ENCODE measurements around the gene SPAAR. TPM values are rescaled to one million over a fixed set of nuclear protein-coding genes. Genes with fewer than 3 reads are reported as not detected.
"Not testable (repeated sequence)": the region's sequence is repeated elsewhere in the genome, so short reads cannot be mapped to it uniquely, and the experiment has no call there.

Gene SPAAR
- polyA plus RNA-seq, 2 of the 4 experiments (the other 2 are of a cell fraction), result not detected

- TF ChIP-seq ELK1 (IDR thresholded peaks at IDR 0.05; ENCODE audit: low read depth, low read length) (no peak), CHD4 (IDR thresholded peaks at IDR 0.05; ENCODE audit: borderline replicate concordance) (no peak), CEBPB (IDR thresholded peaks at IDR 0.05) (no peak), HMGXB4 (CRISPR knock-in tag; IDR thresholded peaks at IDR 0.05; ENCODE audit: borderline replicate concordance) (no peak), ATOH8 (CRISPR knock-in tag; IDR thresholded peaks at IDR 0.05; ENCODE audit: low read depth) (no peak), RNF2 (IDR thresholded peaks at IDR 0.05; ENCODE audit: borderline replicate concordance, low read depth) (no peak), JUNB (IDR thresholded peaks at IDR 0.05) (no peak), TP53 (CRISPR knock-in tag; IDR thresholded peaks at IDR 0.05) (no peak), KDM5A (IDR thresholded peaks at IDR 0.05) (no peak), REST (IDR thresholded peaks at IDR 0.05) (no peak), MYC (IDR thresholded peaks at IDR 0.05; ENCODE audit: borderline replicate concordance, low read length) (no peak), FOSL2 (IDR thresholded peaks at IDR 0.05) (no peak), FOSL2 (CRISPR knock-in tag; IDR thresholded peaks at IDR 0.05) (no peak), ZFP36 (IDR thresholded peaks at IDR 0.05; ENCODE audit: borderline replicate concordance, partially characterized antibody) (no peak), HOXB13 (CRISPR knock-in tag; IDR thresholded peaks at IDR 0.05; ENCODE audit: low read depth) (no peak), KDM1A (IDR thresholded peaks at IDR 0.05; ENCODE audit: low read depth) (no peak), CBX8 (IDR thresholded peaks at IDR 0.05) (no peak), RAD21 (conservative IDR thresholded peaks at IDR 0.05 in 1 of 2, IDR thresholded peaks at IDR 0.05 in 1 of 2) (no peak)
- ATAC-seq (no peak), FAIRE-seq (no peak), DNase-seq (ENCODE audit: low read depth in 1 of 2, low spot score in 1 of 2) (no peak)
- H3K4me3 ChIP-seq, result no peak overlapping the region
- ChIA-PET POLR2A (interaction anchor here (0.5 to 0.6 kb wide), 2 partner anchors 41 to 201 kb away, joined by 3 read pairs; partner anchors contain the start of gene TLN1), CTCF (interaction anchor here (0.6 to 2.0 kb wide), 5 partner anchors 8 to 234 kb away, joined by 3 to 15 read pairs (median 4); no protein-coding TSS in a partner anchor)
- H3K9me3 ChIP-seq, result no peaks in the 10 kb centered on the region
- no peak overlapping the region for H3K4me2 ChIP-seq
- WGBS (ENCODE audit: missing lambda C conversion rate), result 93% methylated on average over 3 of the region's 3 CpGs
- H3K4me1 ChIP-seq, result no peaks in the 10 kb centered on the region
- H3K27ac ChIP-seq, result no peak overlapping the region
Observed at GRCh38 chr9:35932735-35933134, 23.4 kb downstream of the SPAAR start.

GRCh38 chr9:35933550-35934067 lies 24.3 kb downstream of the SPAAR start:
- TF ChIP-seq POLR2AphosphoS2 (conservative IDR thresholded peaks at IDR 0.05; ENCODE audit: low read length) (no peak), HDAC2 (IDR thresholded peaks at IDR 0.05) (no peak), TFCP2L1 (CRISPR knock-in tag; IDR thresholded peaks at IDR 0.05) (no peak), FOXS1 (CRISPR knock-in tag; IDR thresholded peaks at IDR 0.05) (no peak), CEBPB (IDR thresholded peaks at IDR 0.05) (no peak), BHLHE40 (IDR thresholded peaks at IDR 0.05; ENCODE audit: low read depth, low read length) (no peak), JUNB (IDR thresholded peaks at IDR 0.05) (no peak), FOSL2 (IDR thresholded peaks at IDR 0.05) (no peak), FOSL2 (CRISPR knock-in tag; IDR thresholded peaks at IDR 0.05) (no peak), TP53 (CRISPR knock-in tag; IDR thresholded peaks at IDR 0.05) (no peak), RAD21 (conservative IDR thresholded peaks at IDR 0.05 in 1 of 2, IDR thresholded peaks at IDR 0.05 in 1 of 2) (no peak), RARB (CRISPR knock-in tag; IDR thresholded peaks at IDR 0.05) (no peak), MAX (IDR thresholded peaks at IDR 0.05) (no peak), ZC3H11A (IDR thresholded peaks at IDR 0.05) (no peak)
- H3K4me3 ChIP-seq, result no peak overlapping the region
- no peaks in the 10 kb centered on the region for H3K4me1 ChIP-seq
- H3K27ac ChIP-seq, result peak overlapping the region in 1 of 2 experiments; percentile 11; a peak in 1 of 6 replicates
- DNase-seq (ENCODE audit: low read depth in 1 of 2, low spot score in 1 of 2) (no peak), ATAC-seq (no peak), FAIRE-seq (no peak)
- POLR2A ChIA-PET, result no interaction called here
- 64% methylated on average over 4 of the region's 4 CpGs for WGBS (ENCODE audit: missing lambda C conversion rate)
- H3K9me3 ChIP-seq, result no peaks in the 10 kb centered on the region
- H3K4me2 ChIP-seq, result no peak overlapping the region
- CTCF ChIA-PET, result interaction anchor here (1.2 to 4.5 kb wide), 4 partner anchors 12 to 233 kb away, joined by 3 to 25 read pairs (median 10); no protein-coding TSS in a partner anchor

GRCh38 chr9:35934069-35934468 lies 24.8 kb downstream of the SPAAR start:
- CTCF ChIA-PET, result interaction anchor here (1.2 to 4.5 kb wide), 3 partner anchors 12 to 232 kb away, joined by 3 to 25 read pairs (median 6); no protein-coding TSS in a partner anchor
- H3K9me3 ChIP-seq; H3K4me3 ChIP-seq; H3K4me2 ChIP-seq; FAIRE-seq; POLR2A ChIA-PET; H3K27ac ChIP-seq; DNase-seq (ENCODE audit: low read depth in 1 of 2, low spot score in 1 of 2); H3K4me1 ChIP-seq; ATAC-seq: not testable (repeated sequence)
- 70% methylated on average over 6 of the region's 6 CpGs for WGBS (ENCODE audit: missing lambda C conversion rate)

Measured in A549 (cell line).